GM12878 (cell line): Measurements from ENCODE around the gene MID1. TPM values are rescaled to one million over a fixed set of nuclear protein-coding genes. Genes with fewer than 3 reads are reported as not detected.

Source experiments
- ATAC-seq: fragments of 200-7000 bp; cut with Tn5 transposase; 3 replicates; pipeline ENCODE4 v1.9.1; 2020; ENCODE audit warnings: mild to moderate bottlenecking, moderate library complexity
- BruUV-seq: library from RNA; stranded (reverse); fragments of 400-500 nt; replicated peaks from 2 replicates; lab custom pipeline; 2021; lab: Mats Ljungman, UMichigan
- CTCF ChIA-PET: fragments of 300-600 bp; sonication (Branson Sonifier 250); formaldehyde crosslinking; extraction: SDS; loops from one replicate; lab custom pipeline; 2021; ENCODE audit warnings: inconsistent platforms; lab: Yijun Ruan, JAX
- POLR2A ChIA-PET: fragments of 350-600 bp; formaldehyde crosslinking; extraction: SDS; loops from one replicate; lab custom pipeline; 2021; ENCODE audit warnings: inconsistent platforms; lab: Charles Lee
- RAD21 ChIA-PET: fragments of 300-600 bp; sonication (Branson Sonifier 250); formaldehyde crosslinking; loops from one replicate; lab custom pipeline; 2023; ENCODE audit warnings: antibody characterized with exemption; ENCODE audit not compliant: unreplicated experiment; lab: Charles Lee
- SMC1A ChIA-PET: fragments of 300-600 bp; sonication (Branson Sonifier 250); formaldehyde crosslinking; loops from one replicate; lab custom pipeline; 2023; ENCODE audit not compliant: unreplicated experiment, uncharacterized antibody; lab: Charles Lee
- DNase-seq: peaks from one replicate; pipeline ENCODE4 v3.0.0-alpha.2; 2011; ENCODE audit warnings: low read depth, low spot score
- FAIRE-seq: peaks from 3 replicates; lab custom pipeline; 2011; peaks lifted over from hg19 to GRCh38; lab: Jason Lieb, UNC
- H2AFZ ChIP-seq: 2 replicates; pipeline ENCODE4 v1.6.0; 2011; ENCODE audit warnings: low read depth, low read length, control low read depth; ENCODE audit not compliant: control insufficient read depth
- H3K27ac ChIP-seq: 2 replicates; pipeline ENCODE4 v1.5.1; 2011; ENCODE audit warnings: control low read depth; ENCODE audit not compliant: control insufficient read depth, insufficient read depth
- H3K27me3 ChIP-seq, 2 experiments: replicated peaks in 1 of 2; 2 replicates each; pipeline versions ENCODE4 v1.6.0 to v1.6.1; 2011; ENCODE audit warnings: low read length in 1 of 2; ENCODE audit not compliant: control insufficient read depth in 2 of 2, insufficient read depth in 2 of 2
- H3K36me3 ChIP-seq, 2 experiments: 2 replicates each; pipeline ENCODE4 v1.5.1; 2011; ENCODE audit warnings: low read length in 1 of 2; ENCODE audit not compliant: control insufficient read depth in 2 of 2, insufficient read depth in 2 of 2
- H3K4me1 ChIP-seq: 2 replicates; pipeline ENCODE4 v1.6.1; 2011; ENCODE audit warnings: mild to moderate bottlenecking, low read length, moderate library complexity, mixed read lengths; ENCODE audit not compliant: control insufficient read depth, insufficient read depth
- H3K4me2 ChIP-seq: 2 replicates; pipeline ENCODE4 v1.6.0; 2011; ENCODE audit warnings: control low read depth; ENCODE audit not compliant: control insufficient read depth, insufficient read depth
- H3K4me3 ChIP-seq: fragments of 200-600 bp; sonication (generic); 2 replicates; pipeline ENCODE4 v1.5.1; 2016
- H3K79me2 ChIP-seq: 2 replicates; pipeline ENCODE4 v1.6.0; 2011; ENCODE audit warnings: low read length; ENCODE audit not compliant: control insufficient read depth, insufficient read depth
- H3K9ac ChIP-seq: 2 replicates; pipeline ENCODE4 v1.8.0; 2011; ENCODE audit warnings: low read length, control low read depth, mixed read lengths; ENCODE audit not compliant: control insufficient read depth, insufficient read depth
- H3K9me3 ChIP-seq: replicated peaks from 3 replicates; pipeline ENCODE4 v1.5.1; 2011; ENCODE audit warnings: mild to moderate bottlenecking, low read length; ENCODE audit not compliant: control insufficient read depth, insufficient read depth
- H4K20me1 ChIP-seq: 2 replicates; pipeline ENCODE4 v1.6.0; 2011; ENCODE audit not compliant: control insufficient read depth, insufficient read depth
- CBX3 ChIP-seq: fragments of 200-600 bp; sonication (generic); IDR thresholded peaks from 2 replicates; pipeline ENCODE4 v1.6.1; 2016; ENCODE audit warnings: low read depth, borderline replicate concordance
- JUNB ChIP-seq: IDR thresholded peaks from 2 replicates; pipeline ENCODE4 v1.6.1; 2016; ENCODE audit warnings: antibody characterized with exemption, mild to moderate bottlenecking
- KDM1A ChIP-seq: fragments of 200-600 bp; sonication (generic); IDR thresholded peaks from 2 replicates; pipeline ENCODE4 v1.6.1; 2016; ENCODE audit warnings: borderline replicate concordance
- MTA3 ChIP-seq: IDR thresholded peaks from 2 replicates; pipeline ENCODE4 v1.6.1; 2012; ENCODE audit warnings: low read length, inconsistent platforms, borderline replicate concordance
- PAX5 ChIP-seq: IDR thresholded peaks from 2 replicates; pipeline ENCODE4 v1.6.1; 2011; ENCODE audit warnings: low read depth, low read length, borderline replicate concordance
- PKNOX1 ChIP-seq: fragments of 450-650 bp; IDR thresholded peaks from 2 replicates; pipeline ENCODE4 v1.6.1; 2016; ENCODE audit warnings: mild to moderate bottlenecking
- TBL1XR1 ChIP-seq: IDR thresholded peaks from 2 replicates; pipeline ENCODE4 v1.6.1; 2012; ENCODE audit warnings: low read depth, low read length, improper control_type of control experiment
- TCF12 ChIP-seq: IDR thresholded peaks from 2 replicates; pipeline ENCODE4 v1.6.1; 2011; ENCODE audit warnings: low read depth, mild to moderate bottlenecking, low read length
- USF2 ChIP-seq: IDR thresholded peaks from 2 replicates; pipeline ENCODE4 v1.6.1; 2011; ENCODE audit warnings: low read depth, low read length, improper control_type of control experiment, borderline replicate concordance
- ZBTB40 ChIP-seq: fragments of 450-650 bp; IDR thresholded peaks from 2 replicates; pipeline ENCODE4 v1.6.1; 2016; ENCODE audit warnings: mild to moderate bottlenecking, moderate library complexity, borderline replicate concordance
- in situ Hi-C: fragments of 300-500 bp; cut with MboI; formaldehyde crosslinking; loops from 9 replicates; pipeline ENCODE4 v1.14.3; 2018; ENCODE audit warnings: mixed read lengths
- intact Hi-C: fragments of 100-400 bp; cut with micrococcal nuclease; formaldehyde crosslinking; loops from one replicate; pipeline ENCODE4 v1.14.2; 2022; ENCODE audit not compliant: unreplicated experiment
- polyA plus RNA-seq, 11 experiments: library from polyadenylated mRNA; depleted of rRNA in 4 of 11; unstranded in 6 of 11; stranded (reverse) in 5 of 11; fragments of >200 nt; fragmentation: Nextera tagmentation in 4 of 11; fragmentation: Illumina TruSeq in 1 of 11; extraction: Ambion mirVana in 4 of 11; extraction: Trizol in 1 of 11; gene quantifications; 1 replicate in 1 of 11; 2 replicates in 10 of 11; pipeline versions ENCODE4 v1.2.1 to v1.2.3, GENCODE V29; 2011 to 2016; ENCODE audit warnings: inconsistent platforms in 2 of 11, missing spikeins in 2 of 11, low read depth in 1 of 11
- total RNA-seq, 4 experiments: library from RNA; depleted of rRNA in 3 of 4; stranded (reverse); fragments of >200 nt in 3 of 4; fragmentation: Illumina TruSeq in 1 of 4; extraction: Trizol in 1 of 4; gene quantifications; 2 replicates each; pipeline versions ENCODE4 v1.2.1 to v1.2.3, GENCODE V29; 2013 to 2021

The MID1 gene
- total and polyA plus RNA-seq, 10 of the 15 experiments (the other 5 are each of a cell fraction or from before 2014, with no cell fraction given), result 0.04 to 0.51 (median 0.14) TPM; not detected in 1

- no peak overlapping the region for H3K9ac ChIP-seq
- no TSS peak for BruUV-seq
- CTCF ChIA-PET, result no interaction called here
- FAIRE-seq (no peak), DNase-seq (no peak)
- no peak overlapping the region for H3K4me3 ChIP-seq
- no peaks in the 10 kb centered on the region for H3K27me3 ChIP-seq
- in situ Hi-C loops, result no loop called here
- no peaks in the 10 kb centered on the region for H3K9me3 ChIP-seq
- no peaks in the 10 kb centered on the region for H3K36me3 ChIP-seq
- no peak overlapping the region for H3K27ac ChIP-seq
- no peak overlapping the region for H2AFZ ChIP-seq
- no peak for TF ChIP-seq CBX3
- TF ChIP-seq ZBTB40, result no peak
- no peak for TF ChIP-seq PAX5
- TF ChIP-seq KDM1A, result no peak
- no peak for TF ChIP-seq PKNOX1
- TF ChIP-seq MTA3, result no peak
- TF ChIP-seq TBL1XR1, result no peak
- no peak for TF ChIP-seq TCF12
- TF ChIP-seq USF2, result no peak
- no peak for TF ChIP-seq JUNB
- TF ChIP-seq, all 136 proteins: peak for 0
- H4K20me1 ChIP-seq, result no peaks in the 10 kb centered on the region
- H3K79me2 ChIP-seq, result no peaks in the 10 kb centered on the region
- no peaks in the 10 kb centered on the region for H3K4me1 ChIP-seq
- SMC1A ChIA-PET, result no interaction called here
- POLR2A ChIA-PET, result no interaction called here
- intact Hi-C loops, result no loop called here
- no peak overlapping the region for H3K4me2 ChIP-seq
- ATAC-seq, result no peak
- RAD21 ChIA-PET, result no interaction called here
Measured at GRCh38 chrX:10496345-10496965, 123.9 kb downstream of the MID1 start.
